Measurements from ENCODE around the gene VAT1L.

DNA sequence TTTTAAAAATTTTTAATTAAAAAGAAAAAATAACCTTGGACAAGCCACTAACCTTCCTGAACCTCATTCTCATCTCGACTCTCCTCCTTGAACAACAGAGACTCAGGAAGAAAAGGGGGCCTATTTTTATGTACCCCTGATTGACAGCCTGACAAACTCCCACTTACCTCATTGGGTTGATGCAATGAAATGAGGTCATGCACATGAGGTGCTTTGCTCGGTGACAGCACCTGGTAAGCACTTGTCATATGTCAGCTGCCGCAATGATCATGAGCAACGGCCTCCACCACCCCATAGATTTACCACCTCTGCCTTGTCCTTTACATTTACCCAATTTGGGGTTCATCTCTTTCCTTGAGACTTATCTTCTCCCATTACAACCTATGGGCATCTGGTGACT is 167.9 kb downstream of the VAT1L start:
- no peak for TF ChIP-seq POLR2A (IDR thresholded peaks at IDR 0.05; ENCODE audit: low read depth, low read length)
- TF ChIP-seq, protein P1, sequence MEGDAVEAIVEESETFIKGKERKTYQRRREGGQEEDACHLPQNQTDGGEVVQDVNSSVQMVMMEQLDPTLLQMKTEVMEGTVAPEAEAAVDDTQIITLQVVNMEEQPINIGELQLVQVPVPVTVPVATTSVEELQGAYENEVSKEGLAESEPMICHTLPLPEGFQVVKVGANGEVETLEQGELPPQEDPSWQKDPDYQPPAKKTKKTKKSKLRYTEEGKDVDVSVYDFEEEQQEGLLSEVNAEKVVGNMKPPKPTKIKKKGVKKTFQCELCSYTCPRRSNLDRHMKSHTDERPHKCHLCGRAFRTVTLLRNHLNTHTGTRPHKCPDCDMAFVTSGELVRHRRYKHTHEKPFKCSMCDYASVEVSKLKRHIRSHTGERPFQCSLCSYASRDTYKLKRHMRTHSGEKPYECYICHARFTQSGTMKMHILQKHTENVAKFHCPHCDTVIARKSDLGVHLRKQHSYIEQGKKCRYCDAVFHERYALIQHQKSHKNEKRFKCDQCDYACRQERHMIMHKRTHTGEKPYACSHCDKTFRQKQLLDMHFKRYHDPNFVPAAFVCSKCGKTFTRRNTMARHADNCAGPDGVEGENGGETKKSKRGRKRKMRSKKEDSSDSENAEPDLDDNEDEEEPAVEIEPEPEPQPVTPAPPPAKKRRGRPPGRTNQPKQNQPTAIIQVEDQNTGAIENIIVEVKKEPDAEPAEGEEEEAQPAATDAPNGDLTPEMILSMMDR (IDR thresholded peaks at IDR 0.05; ENCODE audit: extremely low read depth in 1 of 2, insufficient read depth in 1 of 2, low read depth in 1 of 2, low read length in 2 of 2) = no peak
